Mesenchymal stem cell (in vitro differentiated cells and primary cell): ENCODE results near the gene CENPN.

Source experiments
- DNase-seq: peaks from one replicate; pipeline ENCODE4 v3.0.0-alpha.2; 2013
- H2AFZ ChIP-seq: one replicate; pipeline ENCODE4 v1.6.1; 2013; ENCODE audit warnings: low read depth, mild to moderate bottlenecking, control low read depth, inconsistent platforms, low read length, moderate library complexity
- H2AK5ac ChIP-seq: 2 replicates; pipeline ENCODE4 v1.6.1; 2013; ENCODE audit warnings: low read length, moderate library complexity, mild to moderate bottlenecking, inconsistent platforms; ENCODE audit not compliant: severe bottlenecking
- H2BK120ac ChIP-seq: one replicate; pipeline ENCODE4 v1.6.1; 2013; ENCODE audit warnings: low read depth, mild to moderate bottlenecking, inconsistent platforms, low read length, moderate library complexity
- H2BK12ac ChIP-seq, 2 experiments: one replicate each; pipeline ENCODE4 v1.6.1; 2013; ENCODE audit warnings: inconsistent platforms in 2 of 2, low read length in 2 of 2, mild to moderate bottlenecking in 2 of 2, moderate library complexity in 2 of 2, control low read depth in 1 of 2
- H2BK15ac ChIP-seq: one replicate; pipeline ENCODE4 v1.6.1; 2013; ENCODE audit warnings: mild to moderate bottlenecking, low read depth, inconsistent platforms; ENCODE audit not compliant: poor library complexity, severe bottlenecking
- H2BK5ac ChIP-seq: 2 replicates; pipeline ENCODE4 v1.6.1; 2013; ENCODE audit warnings: low read depth, mild to moderate bottlenecking, low read length, control low read depth, inconsistent platforms; ENCODE audit not compliant: poor library complexity, severe bottlenecking
- H3K14ac ChIP-seq, 2 experiments: one replicate each; pipeline ENCODE4 v1.6.1; 2013; ENCODE audit warnings: inconsistent platforms in 2 of 2, low read length in 2 of 2, control low read depth in 1 of 2, mild to moderate bottlenecking in 1 of 2, moderate library complexity in 1 of 2
- H3K18ac ChIP-seq, 2 experiments: one replicate each; pipeline ENCODE4 v1.6.1; 2013; ENCODE audit warnings: inconsistent platforms in 2 of 2, low read length in 2 of 2, control low read depth in 1 of 2, low read depth in 1 of 2, mild to moderate bottlenecking in 1 of 2
- H3K23ac ChIP-seq, 2 experiments: one replicate each; pipeline ENCODE4 v1.6.1; 2013; ENCODE audit warnings: inconsistent platforms in 2 of 2, low read length in 2 of 2, mild to moderate bottlenecking in 2 of 2, moderate library complexity in 2 of 2, control low read depth in 1 of 2
- H3K27ac ChIP-seq: 2 replicates; pipeline ENCODE4 v1.5.1; 2013; ENCODE audit warnings: mild to moderate bottlenecking, moderate library complexity, low read length, control low read depth, inconsistent platforms; ENCODE audit not compliant: poor library complexity, severe bottlenecking
- H3K27me3 ChIP-seq, 2 experiments: 2 replicates each; pipeline versions ENCODE4 v1.6.1 to v1.7.0; 2013; ENCODE audit warnings: low read length in 2 of 2, mild to moderate bottlenecking in 2 of 2, moderate library complexity in 2 of 2, control low read depth in 1 of 2, inconsistent platforms in 1 of 2; ENCODE audit not compliant: control insufficient read depth in 1 of 2, insufficient read depth in 1 of 2
- H3K36me3 ChIP-seq, 2 experiments: 2 replicates each; pipeline versions ENCODE4 v1.6.1 to v1.7.0; 2013; ENCODE audit warnings: low read length in 2 of 2, control low read depth in 1 of 2, inconsistent platforms in 1 of 2, low read depth in 1 of 2, mild to moderate bottlenecking in 1 of 2; ENCODE audit not compliant: insufficient read depth in 2 of 2, control insufficient read depth in 1 of 2
- H3K4ac ChIP-seq, 2 experiments: one replicate each; pipeline ENCODE4 v1.6.1; 2013; ENCODE audit warnings: inconsistent platforms in 2 of 2, low read length in 2 of 2, mild to moderate bottlenecking in 2 of 2, moderate library complexity in 2 of 2, control low read depth in 1 of 2, low read depth in 1 of 2
- H3K4me1 ChIP-seq: 2 replicates; pipeline ENCODE4 v1.6.1; 2013; ENCODE audit warnings: low read depth, low read length, control low read depth; ENCODE audit not compliant: control insufficient read depth, insufficient read depth
- H3K4me2 ChIP-seq: 2 replicates; pipeline ENCODE4 v1.6.1; 2013; ENCODE audit warnings: low read length, mild to moderate bottlenecking, inconsistent platforms; ENCODE audit not compliant: poor library complexity, severe bottlenecking
- H3K4me3 ChIP-seq, 2 experiments: 2 replicates each; pipeline versions ENCODE4 v1.5.1 to v1.7.0; 2013; ENCODE audit warnings: low read length in 2 of 2, mild to moderate bottlenecking in 2 of 2, control low read depth in 1 of 2, low read depth in 1 of 2; ENCODE audit not compliant: insufficient read depth in 1 of 2
- H3K79me1 ChIP-seq: replicated peaks from 2 replicates; pipeline ENCODE4 v1.6.1; 2013; ENCODE audit warnings: mild to moderate bottlenecking, control low read depth, low read length, inconsistent platforms; ENCODE audit not compliant: poor library complexity, severe bottlenecking
- H3K9ac ChIP-seq: 2 replicates; pipeline ENCODE4 v1.7.0; 2013; ENCODE audit warnings: mild to moderate bottlenecking, low read length, moderate library complexity
- H3K9me3 ChIP-seq: 2 replicates; pipeline ENCODE4 v1.7.0; 2013; ENCODE audit warnings: mild to moderate bottlenecking, low read length; ENCODE audit not compliant: control insufficient read depth
- H4K8ac ChIP-seq: one replicate; pipeline ENCODE4 v1.6.1; 2013; ENCODE audit warnings: inconsistent platforms, mild to moderate bottlenecking, low read length, moderate library complexity
- H4K91ac ChIP-seq: one replicate; pipeline ENCODE4 v1.6.1; 2013; ENCODE audit warnings: mild to moderate bottlenecking, low read length, inconsistent platforms
- WGBS: methylation state at CpG from one replicate; pipeline ENCODE4 v1.1.7; 2013; ENCODE audit warnings: mixed read lengths; 5-methylcytosine and 5-hydroxymethylcytosine counted together

CENPN gene

GRCh38 chr16:80993834-80994233 lies 13.2 kb upstream of the CENPN start:
- no peak overlapping the region for H4K91ac ChIP-seq
- H2BK15ac ChIP-seq = no peak overlapping the region
- peak overlapping the region in 1 of 2 experiments; percentile 23 for H3K4me3 ChIP-seq
- peak overlapping the region; percentile 54 for H3K9ac ChIP-seq
- peaks cover 11% of the 10 kb centered on the region for H3K79me1 ChIP-seq
- no peak overlapping the region for H3K4me2 ChIP-seq
- H3K4me1 ChIP-seq = no peaks in the 10 kb centered on the region
- H3K4ac ChIP-seq = no peak overlapping the region
- H2BK120ac ChIP-seq = no peak overlapping the region
- no peak overlapping the region for H3K14ac ChIP-seq
- H2BK5ac ChIP-seq = no peak overlapping the region
- H3K27me3 ChIP-seq = no peaks in the 10 kb centered on the region
- H3K27ac ChIP-seq = peak overlapping the region; percentile 62
- no peak overlapping the region for H2AK5ac ChIP-seq
- no peak for DNase-seq
- H2BK12ac ChIP-seq = no peak overlapping the region
- no peak overlapping the region for H4K8ac ChIP-seq
- no peak overlapping the region for H2AFZ ChIP-seq
- H3K9me3 ChIP-seq = no peaks in the 10 kb centered on the region
- no peak overlapping the region for H3K18ac ChIP-seq
- peaks cover 3 to 9% of the 10 kb centered on the region in 2 experiments for H3K36me3 ChIP-seq
- H3K23ac ChIP-seq = no peak overlapping the region

- no peak overlapping the region for H3K4ac ChIP-seq
- no peak overlapping the region for H2BK5ac ChIP-seq
- H2BK120ac ChIP-seq = no peak overlapping the region
- no peak overlapping the region for H3K27ac ChIP-seq
- H3K14ac ChIP-seq = no peak overlapping the region
- H3K9ac ChIP-seq = no peak overlapping the region
- H2AK5ac ChIP-seq = no peak overlapping the region
- no peak overlapping the region for H2BK15ac ChIP-seq
- H3K4me2 ChIP-seq = no peak overlapping the region
- no peak overlapping the region for H2BK12ac ChIP-seq
- H3K18ac ChIP-seq = no peak overlapping the region
- H3K79me1 ChIP-seq = peaks cover 11% of the 10 kb centered on the region
- H4K91ac ChIP-seq = no peak overlapping the region
- no peak overlapping the region for H4K8ac ChIP-seq
- no peaks in the 10 kb centered on the region for H3K9me3 ChIP-seq
- H3K4me3 ChIP-seq = no peak overlapping the region
- H3K4me1 ChIP-seq = no peaks in the 10 kb centered on the region
- no peak overlapping the region for H3K23ac ChIP-seq
- DNase-seq = no peak
- no peak overlapping the region for H2AFZ ChIP-seq
- H3K27me3 ChIP-seq = no peaks in the 10 kb centered on the region
- H3K36me3 ChIP-seq = peaks cover 3 to 9% of the 10 kb centered on the region in 2 experiments
These were observed 12.6 kb upstream of the CENPN start for GRCh38 chr16:80994451-80994850.

- Histone ChIP-seq H3K14ac (no peak overlapping the region), H2AFZ (no peak overlapping the region), H4K91ac (no peak overlapping the region), H3K27me3 (no peaks in the 10 kb centered on the region), H3K23ac (no peak overlapping the region), H2BK15ac (no peak overlapping the region), H2BK12ac (no peak overlapping the region), H3K9ac (peak overlapping the region; percentile 6), H2BK5ac (no peak overlapping the region), H3K4me2 (no peak overlapping the region), H3K4ac (no peak overlapping the region), H3K9me3 (no peaks in the 10 kb centered on the region), H2AK5ac (no peak overlapping the region), H3K4me3 (peak overlapping the region in 1 of 2 experiments; percentile 40), H2BK120ac (no peak overlapping the region), H4K8ac (no peak overlapping the region), H3K18ac (no peak overlapping the region), H3K4me1 (no peaks in the 10 kb centered on the region), H3K36me3 (peaks cover 0 to 2% of the 10 kb centered on the region in 2 experiments), H3K27ac (no peak overlapping the region), H3K79me1 (peaks cover under 1% of the 10 kb centered on the region)
- no peak for DNase-seq
- no CpG with 5 or more reads among the region's 4 CpGs for WGBS
These were observed 10.3 kb upstream of the CENPN start for GRCh38 chr16:80996688-80997138.

GRCh38 chr16:80997139-80997798 lies 9.7 kb upstream of the CENPN start:
- Histone ChIP-seq H3K36me3 (no peaks in the 10 kb centered on the region), H2BK12ac (no peak overlapping the region), H3K4me1 (no peaks in the 10 kb centered on the region), H3K27me3 (no peaks in the 10 kb centered on the region), H3K27ac (peak overlapping the region; percentile 47), H3K79me1 (no peaks in the 10 kb centered on the region), H2BK120ac (no peak overlapping the region), H3K9me3 (no peaks in the 10 kb centered on the region), H3K4ac (no peak overlapping the region), H2BK15ac (no peak overlapping the region), H2BK5ac (no peak overlapping the region), H3K9ac (peak overlapping the region; percentile 6), H3K4me3 (peak overlapping the region in 1 of 2 experiments; percentile 40), H3K4me2 (peak overlapping the region; percentile 52), H4K8ac (no peak overlapping the region), H3K23ac (no peak overlapping the region), H3K14ac (no peak overlapping the region), H2AK5ac (no peak overlapping the region), H4K91ac (no peak overlapping the region), H3K18ac (no peak overlapping the region), H2AFZ (no peak overlapping the region)
- WGBS = 87% methylated on average over 6 of the region's 9 CpGs
- DNase-seq = peak; percentile 15
